ENCODE results near the gene ADCY3.

DNA sequence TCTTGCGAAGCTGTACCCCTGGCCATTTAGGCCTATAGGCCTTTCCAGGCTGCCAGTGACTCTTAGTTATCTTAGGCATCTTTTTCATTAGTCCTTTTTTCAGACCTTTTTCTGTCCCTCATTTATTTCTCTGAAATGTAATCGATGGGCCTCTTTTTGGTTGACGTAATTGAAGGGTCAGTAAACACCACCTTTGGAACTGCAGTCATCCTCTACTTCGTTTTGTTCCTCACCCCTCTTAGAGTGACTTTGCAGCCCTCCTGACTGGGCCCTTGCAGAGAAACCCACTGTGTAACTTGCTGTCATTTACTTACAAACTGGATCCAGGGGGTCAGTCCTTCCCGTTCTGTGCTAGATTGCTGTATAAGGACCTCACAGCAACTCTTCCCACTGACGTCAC lies 103.6 kb downstream of the ADCY3 start:
- TF ChIP-seq, protein P1, sequence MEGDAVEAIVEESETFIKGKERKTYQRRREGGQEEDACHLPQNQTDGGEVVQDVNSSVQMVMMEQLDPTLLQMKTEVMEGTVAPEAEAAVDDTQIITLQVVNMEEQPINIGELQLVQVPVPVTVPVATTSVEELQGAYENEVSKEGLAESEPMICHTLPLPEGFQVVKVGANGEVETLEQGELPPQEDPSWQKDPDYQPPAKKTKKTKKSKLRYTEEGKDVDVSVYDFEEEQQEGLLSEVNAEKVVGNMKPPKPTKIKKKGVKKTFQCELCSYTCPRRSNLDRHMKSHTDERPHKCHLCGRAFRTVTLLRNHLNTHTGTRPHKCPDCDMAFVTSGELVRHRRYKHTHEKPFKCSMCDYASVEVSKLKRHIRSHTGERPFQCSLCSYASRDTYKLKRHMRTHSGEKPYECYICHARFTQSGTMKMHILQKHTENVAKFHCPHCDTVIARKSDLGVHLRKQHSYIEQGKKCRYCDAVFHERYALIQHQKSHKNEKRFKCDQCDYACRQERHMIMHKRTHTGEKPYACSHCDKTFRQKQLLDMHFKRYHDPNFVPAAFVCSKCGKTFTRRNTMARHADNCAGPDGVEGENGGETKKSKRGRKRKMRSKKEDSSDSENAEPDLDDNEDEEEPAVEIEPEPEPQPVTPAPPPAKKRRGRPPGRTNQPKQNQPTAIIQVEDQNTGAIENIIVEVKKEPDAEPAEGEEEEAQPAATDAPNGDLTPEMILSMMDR (IDR thresholded peaks at IDR 0.05 in 8 of 11, conservative IDR thresholded peaks at IDR 0.05 in 3 of 11): no peak
- no peak for TF ChIP-seq POLR2AphosphoS5 (IDR thresholded peaks at IDR 0.05)
